HEK293T (cell line): Measurements from ENCODE around the gene BBS9.

Source experiments
- BHLHE40 ChIP-seq: fragments of 450-650 bp; IDR thresholded peaks from 2 replicates; pipeline ENCODE4 v1.6.1; 2016; ENCODE audit warnings: mild to moderate bottlenecking, moderate library complexity, borderline replicate concordance
- ELF4 ChIP-seq: fragments of 450-650 bp; IDR thresholded peaks from 2 replicates; pipeline ENCODE4 v1.6.1; 2017; ENCODE audit warnings: antibody characterized with exemption
- FOXA1 ChIP-seq: fragments of 450-650 bp; IDR thresholded peaks from 2 replicates; pipeline ENCODE4 v1.6.1; 2016; ENCODE audit warnings: mild to moderate bottlenecking
- FOXK2 ChIP-seq: fragments of 450-650 bp; IDR thresholded peaks from 2 replicates; pipeline ENCODE4 v1.6.1; 2016; ENCODE audit warnings: mild to moderate bottlenecking
- FOXM1 ChIP-seq: fragments of 450-650 bp; IDR thresholded peaks from 2 replicates; pipeline ENCODE4 v1.6.1; 2017; ENCODE audit warnings: mild to moderate bottlenecking, borderline replicate concordance
- L3MBTL2 ChIP-seq: fragments of 450-650 bp; conservative IDR thresholded peaks from 2 replicates; pipeline ENCODE4 v1.6.1; 2016; ENCODE audit warnings: mild to moderate bottlenecking
- LEF1 ChIP-seq: fragments of 450-650 bp; IDR thresholded peaks from 2 replicates; pipeline ENCODE4 v1.6.1; 2017; ENCODE audit warnings: mild to moderate bottlenecking, borderline replicate concordance
- PKNOX1 ChIP-seq: fragments of 450-650 bp; IDR thresholded peaks from 2 replicates; pipeline ENCODE4 v1.6.1; 2016
- SP1 ChIP-seq: fragments of 450-650 bp; IDR thresholded peaks from 2 replicates; pipeline ENCODE4 v1.6.1; 2017
- SUZ12 ChIP-seq: fragments of 450-650 bp; IDR thresholded peaks from 2 replicates; pipeline ENCODE4 v1.6.1; 2016; ENCODE audit warnings: mild to moderate bottlenecking
- ZNF384 ChIP-seq: fragments of 450-650 bp; IDR thresholded peaks from 2 replicates; pipeline ENCODE4 v1.6.1; 2016

GRCh38 chr7:33193308-33193864 is 64.0 kb downstream of the BBS9 start:
- TF ChIP-seq ZNF384 (no peak), LEF1 (no peak), FOXK2 (no peak), SUZ12 (no peak), BHLHE40 (no peak), PKNOX1 (no peak), FOXM1 (no peak), SP1 (no peak), L3MBTL2 (no peak), FOXA1 (no peak), ELF4 (no peak)
